Naive thymus-derived CD8-positive, alpha-beta T cell (primary cell): ENCODE data around the gene DOCK8. TPM values are rescaled to one million over a fixed set of nuclear protein-coding genes. Genes with fewer than 3 reads are reported as not detected.
"Not testable (repeated sequence)": the region's sequence is repeated elsewhere in the genome, so short reads cannot be mapped to it uniquely, and the experiment has no call there.

ENCODE experiments used
- ATAC-seq, 2 donors: fragments of 150-1000 bp; cut with Tn5 transposase in 1 of 2; sonication (Bioruptor Pico), chemical (Tn5 transposase) in 1 of 2; 1 replicate in 1 of 2; 2 replicates in 1 of 2; pipeline ENCODE4 v1.10.0; 2021; ENCODE audit warnings: mild to moderate bottlenecking in 2 of 2, moderate library complexity in 2 of 2
- POLR2A ChIA-PET: fragments of 350-600 bp; sonication (Branson Sonifier 250); formaldehyde crosslinking; loops from one replicate; lab custom pipeline; 2021; ENCODE audit warnings: antibody characterized with exemption; lab: Charles Lee
- DNase-seq, 10 donors: peaks; one replicate each; pipeline versions ENCODE4 v3.0.0 to v3.0.0-alpha.2; 2020 to 2022
- H3K27ac Mint-ChIP-seq, 10 donors: one replicate each; pipeline ENCODE4 v1.8.0; 2020 to 2022; ENCODE audit warnings: mild to moderate bottlenecking in 10 of 10, mixed read lengths in 10 of 10, moderate library complexity in 4 of 10, inconsistent platforms in 1 of 10
- H3K27me3 Mint-ChIP-seq, 5 donors: one replicate each; pipeline ENCODE4 v1.8.0; 2021 to 2022; ENCODE audit warnings: mixed read lengths in 5 of 5
- H3K36me3 Mint-ChIP-seq, 3 donors: one replicate each; pipeline ENCODE4 v1.8.0; 2020 to 2022; ENCODE audit warnings: mixed read lengths in 3 of 3, mild to moderate bottlenecking in 2 of 3, inconsistent platforms in 1 of 3
- H3K4me1 Mint-ChIP-seq, 4 donors: one replicate each; pipeline ENCODE4 v1.8.0; 2021 to 2022; ENCODE audit warnings: mixed read lengths in 4 of 4
- H3K4me3 Mint-ChIP-seq, 10 donors: one replicate each; pipeline ENCODE4 v1.8.0; 2020 to 2022; ENCODE audit warnings: mild to moderate bottlenecking in 10 of 10, mixed read lengths in 10 of 10, moderate library complexity in 6 of 10, inconsistent platforms in 1 of 10
- H3K9me3 Mint-ChIP-seq, 9 donors: one replicate each; pipeline ENCODE4 v1.8.0; 2020 to 2022; ENCODE audit warnings: mixed read lengths in 9 of 9, mild to moderate bottlenecking in 3 of 9, inconsistent platforms in 1 of 9, moderate library complexity in 1 of 9
- polyA plus RNA-seq, 3 donors: library from polyadenylated mRNA; unstranded; fragments of 300-500 nt; fragmentation: Illumina TruSeq; gene quantifications; one replicate each; pipeline ENCODE4 v1.2.3, GENCODE V29; 2021
- total RNA-seq, 8 experiments: library from RNA in 2 of 8; stranded (reverse) in 2 of 8; gene quantifications; one replicate each; pipeline ENCODE4 v1.2.3 and lab custom pipeline; 2021 to 2026

The DOCK8 gene
- total and polyA plus RNA-seq, 5 experiments from 2014 or later, result 41.5 to 224 (median 52.2) TPM

GRCh38 chr9:215631-216155, 1.0 kb downstream of the DOCK8 start:
- no peak for DNase-seq
- Mint-ChIP-seq H3K36me3 (no peaks in the 10 kb centered on the region), H3K9me3 (no peaks in the 10 kb centered on the region), H3K4me1 (peaks cover 1 to 37% (median 11%) of the 10 kb centered on the region in 4 donors), H3K27ac (peak overlapping the region in 5 of 10 donors; percentile 16 to 86 (median 39)), H3K4me3 (peak overlapping the region; percentile 74 to 93 (median 88)), H3K27me3 (peaks cover 1 to 18% (median 13%) of the 10 kb centered on the region in 5 donors)
- ATAC-seq, result no peak
- POLR2A ChIA-PET, result interaction anchor here (0.9 to 2.3 kb wide), 3 partner anchors 10 to 57 kb away, joined by 3 to 18 read pairs (median 4); no protein-coding TSS in a partner anchor

DNA sequence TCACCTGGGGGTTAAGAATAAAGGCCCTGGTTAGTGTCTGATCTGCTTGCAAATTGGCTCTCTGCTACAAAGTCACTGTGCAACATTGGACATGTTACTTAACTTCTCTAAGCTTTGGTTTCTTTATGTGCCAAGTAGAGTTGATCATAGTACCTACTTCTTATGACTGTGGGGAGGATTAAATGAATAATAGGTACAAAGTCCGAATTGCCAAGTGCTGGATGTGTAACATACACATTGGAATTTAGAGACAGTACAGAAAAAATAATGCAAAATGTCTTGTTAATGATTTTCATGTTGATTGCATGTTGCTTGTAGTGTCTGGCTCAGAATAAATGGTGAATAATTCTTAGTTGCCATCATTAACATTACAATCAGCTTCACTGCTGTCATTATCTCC, 2.2 kb downstream of the DOCK8 start:
- H3K4me1 Mint-ChIP-seq, result peaks cover 1 to 42% (median 11%) of the 10 kb centered on the region in 4 donors
- ATAC-seq (no peak), DNase-seq (no peak)
- H3K9me3 Mint-ChIP-seq, result no peaks in the 10 kb centered on the region
- H3K36me3 Mint-ChIP-seq, result no peaks in the 10 kb centered on the region
- H3K4me3 Mint-ChIP-seq, result peak overlapping the region in 3 of 10 donors; percentile 15 to 90 (median 56)
- POLR2A ChIA-PET, result interaction anchor here (0.7 to 1.1 kb wide), 3 partner anchors 11 to 57 kb away, joined by 3 to 5 read pairs (median 3); no protein-coding TSS in a partner anchor
- peaks cover 1 to 18% (median 13%) of the 10 kb centered on the region in 5 donors for H3K27me3 Mint-ChIP-seq
- no peak overlapping the region for H3K27ac Mint-ChIP-seq

DNA sequence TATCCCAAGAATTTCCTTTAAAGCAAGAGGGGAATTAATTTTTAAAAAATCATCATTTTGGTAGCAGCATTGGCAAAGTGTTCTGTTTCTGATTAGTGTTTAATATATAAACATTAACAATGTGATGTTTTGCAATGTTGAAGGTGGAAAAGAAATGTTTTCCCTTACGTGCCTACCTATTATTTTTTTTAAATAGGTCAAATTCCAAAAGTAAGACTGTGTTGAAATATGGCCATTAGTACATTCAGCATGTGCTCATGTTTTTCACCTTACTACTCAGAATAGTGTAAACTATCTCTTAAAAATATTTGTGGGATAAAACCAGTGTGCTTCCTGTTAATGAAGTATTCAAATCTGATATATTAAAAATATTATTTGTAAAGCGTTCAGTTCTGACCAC, 3.3 kb downstream of the DOCK8 start:
- H3K36me3 Mint-ChIP-seq, result no peaks in the 10 kb centered on the region
- H3K27ac Mint-ChIP-seq, result no peak overlapping the region
- no peak for ATAC-seq
- no peaks in the 10 kb centered on the region for H3K9me3 Mint-ChIP-seq
- POLR2A ChIA-PET, result interaction anchor here (1.1 kb wide), 1 partner anchor 56 kb away, joined by 3 read pairs; no protein-coding TSS in a partner anchor
- no peak overlapping the region for H3K4me3 Mint-ChIP-seq
- peaks cover 1 to 18% (median 13%) of the 10 kb centered on the region in 5 donors for H3K27me3 Mint-ChIP-seq
- peaks cover 1 to 53% (median 21%) of the 10 kb centered on the region in 4 donors for H3K4me1 Mint-ChIP-seq
- DNase-seq, result no peak

- peaks cover 1 to 58% (median 21%) of the 10 kb centered on the region in 4 donors for H3K4me1 Mint-ChIP-seq
- not testable (repeated sequence) for H3K4me3 Mint-ChIP-seq, ATAC-seq, H3K36me3 Mint-ChIP-seq, H3K9me3 Mint-ChIP-seq, H3K27ac Mint-ChIP-seq, DNase-seq
- POLR2A ChIA-PET, result interaction anchor here (0.5 kb wide), 1 partner anchor 55 kb away, joined by 4 read pairs; no protein-coding TSS in a partner anchor
- H3K27me3 Mint-ChIP-seq, result peaks cover 1 to 18% (median 13%) of the 10 kb centered on the region in 5 donors
Measured at GRCh38 chr9:219036-219435, 4.4 kb downstream of the DOCK8 start.

DNA sequence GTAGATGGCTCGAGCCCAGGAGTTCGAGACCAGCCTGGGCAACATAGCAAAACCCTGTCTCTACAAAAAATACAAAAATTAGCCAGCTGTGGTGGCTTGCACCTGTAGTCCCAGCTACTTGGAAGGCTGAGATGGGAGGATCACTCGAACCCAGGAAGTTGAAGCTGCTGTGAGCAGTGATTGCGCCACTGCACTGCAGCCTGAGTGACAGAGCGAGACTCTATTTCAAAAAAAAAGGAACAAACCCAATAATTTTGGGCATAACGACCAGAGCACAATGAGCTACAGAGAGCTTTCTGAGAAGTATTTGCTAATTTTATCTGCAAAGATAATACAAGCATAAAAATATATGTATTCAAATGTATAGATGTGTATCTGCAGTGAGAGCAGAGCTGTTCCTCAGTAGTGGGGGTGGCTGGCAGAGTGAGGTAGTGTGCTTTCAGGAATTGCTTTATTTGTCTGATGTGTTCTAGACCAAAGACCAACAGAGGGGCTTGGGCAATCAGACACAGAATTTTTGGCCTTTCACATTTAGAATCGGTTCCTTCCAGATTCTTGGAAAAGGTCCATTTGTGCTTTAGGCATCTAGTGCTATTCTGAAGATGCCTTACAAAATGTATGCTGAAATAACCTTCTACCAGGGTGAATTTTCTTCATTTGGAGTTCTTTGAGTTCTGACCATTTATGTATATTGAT, 5.2 kb downstream of the DOCK8 start:
- H3K9me3 Mint-ChIP-seq, result no peaks in the 10 kb centered on the region
- H3K4me1 Mint-ChIP-seq, result peaks cover 1 to 56% (median 19%) of the 10 kb centered on the region in 4 donors
- ATAC-seq (no peak), DNase-seq (no peak)
- no peak overlapping the region for H3K4me3 Mint-ChIP-seq
- POLR2A ChIA-PET, result interaction anchor here (0.5 kb wide), 1 partner anchor 54 kb away, joined by 4 read pairs; no protein-coding TSS in a partner anchor
- H3K27ac Mint-ChIP-seq, result peak overlapping the region in 1 of 10 donors; percentile 40
- H3K27me3 Mint-ChIP-seq, result peaks cover 1 to 18% (median 13%) of the 10 kb centered on the region in 5 donors
- no peaks in the 10 kb centered on the region for H3K36me3 Mint-ChIP-seq

DNA sequence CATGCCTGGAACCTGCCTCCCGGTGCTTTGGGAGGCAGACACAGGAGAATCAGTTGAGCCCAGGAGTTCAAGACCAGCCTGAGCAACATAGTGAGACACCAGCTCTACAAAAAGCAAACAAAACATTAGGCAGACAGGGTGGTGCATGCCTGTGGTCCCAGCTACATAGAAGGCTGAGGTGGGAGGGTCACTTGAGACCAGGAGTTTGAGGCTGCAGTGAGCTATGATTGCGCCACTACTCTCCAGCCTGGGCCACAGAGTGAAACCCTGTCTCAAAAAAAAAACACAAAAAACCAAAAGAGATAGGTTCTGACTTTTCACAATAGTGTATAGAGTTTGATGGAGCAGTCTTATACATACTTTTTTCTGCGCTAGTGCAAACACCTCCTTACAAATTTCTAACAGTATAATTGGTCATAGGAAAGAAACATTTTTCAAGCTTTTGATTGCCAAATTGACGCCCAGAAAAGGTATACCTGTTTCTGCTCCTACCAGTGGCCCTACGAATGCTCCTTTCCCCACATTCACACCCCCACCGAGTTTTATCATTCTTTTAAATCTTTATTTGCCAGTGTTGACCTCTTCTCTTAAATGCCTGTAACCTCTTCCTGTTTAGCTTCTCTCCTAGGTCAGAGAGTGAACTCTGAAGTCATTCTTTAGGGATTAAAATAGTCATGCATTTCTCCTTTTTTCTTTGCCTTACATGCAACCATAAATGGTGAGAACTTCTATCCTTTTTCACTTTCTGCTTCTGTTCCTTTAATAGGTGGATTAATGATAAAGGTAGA, 7.5 kb downstream of the DOCK8 start:
- DNase-seq, result no peak
- no peaks in the 10 kb centered on the region for H3K36me3 Mint-ChIP-seq
- H3K9me3 Mint-ChIP-seq, result no peaks in the 10 kb centered on the region
- peaks cover 0 to 36% (median 12%) of the 10 kb centered on the region in 4 donors for H3K4me1 Mint-ChIP-seq
- H3K4me3 Mint-ChIP-seq, result peak overlapping the region in 1 of 10 donors; percentile 16
- no peak for ATAC-seq
- POLR2A ChIA-PET, result interaction anchor here (0.7 kb wide), 1 partner anchor 129 kb away, joined by 3 read pairs; no protein-coding TSS in a partner anchor
- H3K27ac Mint-ChIP-seq, result peak overlapping the region in 2 of 10 donors; percentile 21 to 53
- H3K27me3 Mint-ChIP-seq, result peaks cover 1 to 9% (median 5%) of the 10 kb centered on the region in 5 donors

- no peak for DNase-seq
- H3K9me3 Mint-ChIP-seq, result no peaks in the 10 kb centered on the region
- POLR2A ChIA-PET, result no interaction called here
- peak overlapping the region in 1 of 10 donors; percentile 4 for H3K4me3 Mint-ChIP-seq
- no peaks in the 10 kb centered on the region for H3K36me3 Mint-ChIP-seq
- H3K27me3 Mint-ChIP-seq, result peaks cover 0 to 9% (median 0%) of the 10 kb centered on the region in 5 donors
- ATAC-seq, result no peak
- H3K27ac Mint-ChIP-seq, result peak overlapping the region in 1 of 10 donors; percentile 53
- H3K4me1 Mint-ChIP-seq, result peaks cover 0 to 34% (median 11%) of the 10 kb centered on the region in 4 donors
Measured at GRCh38 chr9:223152-223551, 8.5 kb downstream of the DOCK8 start.

GRCh38 chr9:224026-224425, 9.4 kb downstream of the DOCK8 start:
- ATAC-seq (no peak), DNase-seq (no peak)
- Mint-ChIP-seq H3K4me1 (peaks cover 0 to 34% (median 11%) of the 10 kb centered on the region in 4 donors), H3K9me3 (no peaks in the 10 kb centered on the region), H3K27me3 (peaks cover 0 to 7% (median 0%) of the 10 kb centered on the region in 5 donors), H3K36me3 (no peaks in the 10 kb centered on the region), H3K27ac (no peak overlapping the region), H3K4me3 (no peak overlapping the region)
- POLR2A ChIA-PET, result no interaction called here

DNA sequence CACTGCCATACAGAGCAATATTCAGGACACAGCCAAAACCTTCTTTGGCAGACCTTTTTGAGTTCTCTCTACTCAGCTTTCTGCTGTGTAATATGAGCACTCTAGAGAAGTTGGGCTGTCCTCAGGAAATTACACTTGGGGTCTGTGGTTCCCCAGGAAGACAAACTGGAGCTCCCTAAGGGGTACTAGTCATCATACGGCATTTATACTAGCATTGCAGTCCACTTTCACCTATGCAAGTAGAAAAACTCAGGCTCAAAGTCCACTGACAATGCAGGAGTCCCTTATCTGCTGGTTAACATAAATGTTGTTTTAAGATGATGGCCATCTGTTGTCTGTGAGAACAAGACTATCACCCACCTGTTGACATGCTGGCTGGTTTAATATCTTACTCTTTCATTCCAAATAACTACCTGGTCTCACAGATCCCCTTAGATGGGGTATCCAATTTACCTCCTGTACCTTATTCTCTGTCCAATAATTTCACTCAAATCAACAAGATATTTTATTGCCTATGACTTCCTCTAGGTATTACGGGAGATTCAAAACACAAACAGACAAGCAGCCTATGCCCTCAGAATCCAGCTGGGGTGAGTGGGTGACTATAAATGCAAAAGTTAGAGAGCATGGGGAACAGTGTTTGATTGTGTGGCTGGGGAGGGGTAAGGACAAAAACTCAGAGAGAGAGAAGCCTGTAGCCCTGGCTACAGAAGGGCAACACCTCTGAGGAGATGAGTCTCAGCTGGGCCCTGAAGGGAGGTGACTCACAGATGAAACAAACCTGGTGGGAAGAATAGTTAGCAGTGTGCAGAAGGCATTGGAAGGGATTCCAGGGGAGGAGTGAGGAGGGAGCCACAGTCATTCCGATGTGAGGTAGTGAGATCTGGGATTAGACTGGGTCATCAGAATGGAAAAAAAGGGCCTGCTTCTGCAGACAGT, 10.2 kb downstream of the DOCK8 start:
- no peak for DNase-seq
- Mint-ChIP-seq H3K36me3 (no peaks in the 10 kb centered on the region), H3K4me1 (peaks cover 0 to 31% (median 11%) of the 10 kb centered on the region in 4 donors), H3K4me3 (no peak overlapping the region), H3K9me3 (peaks cover 0 to 3% (median 0%) of the 10 kb centered on the region in 9 donors), H3K27ac (peak overlapping the region in 1 of 10 donors; percentile 42), H3K27me3 (peaks cover 0 to 3% (median 0%) of the 10 kb centered on the region in 5 donors)
- POLR2A ChIA-PET, result interaction anchor here (1.5 kb wide), 1 partner anchor 10 kb away, joined by 4 read pairs; the partner anchor contains the start of gene DOCK8
- ATAC-seq, result no peak

GRCh38 chr9:227860-228259, 13.2 kb downstream of the DOCK8 start:
- H3K9me3 Mint-ChIP-seq, result peaks cover 0 to 3% (median 0%) of the 10 kb centered on the region in 9 donors
- no peak overlapping the region for H3K27ac Mint-ChIP-seq
- no peaks in the 10 kb centered on the region for H3K36me3 Mint-ChIP-seq
- POLR2A ChIA-PET, result no interaction called here
- ATAC-seq (no peak), DNase-seq (no peak)
- peaks cover 0 to 10% (median 2%) of the 10 kb centered on the region in 4 donors for H3K4me1 Mint-ChIP-seq
- H3K27me3 Mint-ChIP-seq, result no peaks in the 10 kb centered on the region
- H3K4me3 Mint-ChIP-seq, result no peak overlapping the region

DNA sequence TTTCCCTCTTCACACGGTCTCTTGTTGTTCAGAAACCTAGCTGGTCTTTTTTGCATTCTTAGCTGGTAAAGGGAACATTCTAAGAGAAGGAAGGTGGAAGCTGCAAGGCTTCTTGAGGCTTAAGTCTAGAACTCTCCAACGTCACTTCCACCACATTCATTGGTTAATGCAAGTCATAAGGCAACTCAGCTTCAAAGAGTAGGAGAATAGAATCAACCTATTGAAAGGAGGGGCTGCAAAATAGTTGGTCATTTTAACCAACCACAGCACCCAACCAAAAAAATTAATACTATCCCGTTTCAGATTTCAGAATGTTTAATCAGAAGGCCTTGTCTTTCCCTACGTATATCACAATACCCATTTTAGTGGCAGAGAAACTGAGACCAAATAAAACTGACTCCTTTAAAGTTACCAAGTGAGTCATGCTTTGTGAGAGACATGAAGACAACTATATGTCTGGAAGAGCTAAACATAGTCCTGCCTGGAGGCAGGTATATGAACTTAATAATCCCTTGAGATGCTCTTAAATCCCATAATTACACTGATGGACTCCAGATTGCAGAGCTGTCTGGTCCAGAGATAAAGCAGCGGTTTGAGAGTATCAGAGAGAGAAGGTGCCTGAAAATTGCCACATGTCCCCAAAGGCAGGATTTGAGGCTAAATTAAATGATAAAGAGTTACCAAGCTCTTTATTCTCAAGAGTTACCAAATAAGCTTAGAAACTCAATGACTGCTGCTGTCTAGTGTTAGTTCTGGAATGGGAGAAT, 14.4 kb downstream of the DOCK8 start:
- H3K27ac Mint-ChIP-seq, result peak overlapping the region in 1 of 10 donors; percentile 16
- peaks cover 0 to 3% (median 0%) of the 10 kb centered on the region in 4 donors for H3K4me1 Mint-ChIP-seq
- no peak for DNase-seq
- ATAC-seq, result no peak
- H3K27me3 Mint-ChIP-seq, result no peaks in the 10 kb centered on the region
- POLR2A ChIA-PET, result no interaction called here
- peaks cover 0 to 7% (median 2%) of the 10 kb centered on the region in 9 donors for H3K9me3 Mint-ChIP-seq
- H3K36me3 Mint-ChIP-seq, result no peaks in the 10 kb centered on the region
- no peak overlapping the region for H3K4me3 Mint-ChIP-seq
